Measurements from ENCODE around the gene MYL10. TPM values are rescaled to one million over a fixed set of nuclear protein-coding genes. Genes with fewer than 3 reads are reported as not detected.

The MYL10 gene
- total RNA-seq, 2 experiments from 2014 or later, result not detected

DNA sequence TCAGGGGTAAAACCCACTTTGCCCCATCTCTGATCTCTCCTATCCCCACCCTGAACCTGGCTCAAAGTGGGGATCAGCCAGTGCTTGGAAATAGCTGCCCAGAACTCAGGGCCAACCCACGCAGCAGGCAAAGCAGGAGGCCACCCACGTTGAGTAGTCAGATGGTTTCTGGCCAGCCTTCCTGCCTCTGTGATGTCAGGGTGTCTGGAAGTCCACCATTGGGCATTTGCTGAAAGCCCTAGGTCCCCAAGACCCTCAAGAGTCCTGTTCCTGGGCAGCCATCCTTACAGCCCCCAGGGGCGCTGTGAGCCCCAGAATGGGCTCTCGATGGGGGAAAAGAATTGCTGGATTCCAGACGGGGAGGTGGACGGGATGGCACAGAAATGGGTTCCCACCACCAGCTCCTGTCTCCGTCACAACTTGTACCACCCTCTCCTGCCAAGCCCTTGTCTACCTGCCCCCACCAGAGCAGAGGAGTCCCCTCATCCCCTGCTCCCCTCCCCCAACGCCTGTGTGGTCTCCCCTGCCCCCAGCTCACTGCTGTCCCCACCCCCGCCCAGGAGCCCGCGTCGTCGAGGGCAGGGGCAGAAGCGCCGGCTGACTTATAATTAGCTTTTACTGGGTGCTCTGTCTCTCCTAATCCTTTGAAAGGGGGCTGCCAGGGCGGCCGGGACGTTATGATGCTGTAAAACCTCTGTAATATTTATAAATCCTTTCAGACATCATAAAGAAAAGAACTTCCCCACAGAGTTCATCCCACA is 3.9 kb downstream of the MYL10 start:
- ATAC-seq (no peak), DNase-seq (no peak)
- peaks cover 8% of the 10 kb centered on the region for H3K27me3 Mint-ChIP-seq (ENCODE audit: low read depth)
- CTCF ChIA-PET, result interaction anchor here (1.4 kb wide), 1 partner anchor 22 kb away, joined by 3 read pairs; no protein-coding TSS in a partner anchor
- no peaks in the 10 kb centered on the region for H3K4me1 Mint-ChIP-seq (ENCODE audit: low read depth)
- H3K27ac Mint-ChIP-seq, result no peak overlapping the region
- POLR2A ChIA-PET, result no interaction called here
- H3K36me3 Mint-ChIP-seq (ENCODE audit: low read depth), result no peaks in the 10 kb centered on the region
- no peak overlapping the region for H3K4me3 Mint-ChIP-seq
- no peaks in the 10 kb centered on the region for H3K9me3 Mint-ChIP-seq (ENCODE audit: insufficient read depth)

DNA sequence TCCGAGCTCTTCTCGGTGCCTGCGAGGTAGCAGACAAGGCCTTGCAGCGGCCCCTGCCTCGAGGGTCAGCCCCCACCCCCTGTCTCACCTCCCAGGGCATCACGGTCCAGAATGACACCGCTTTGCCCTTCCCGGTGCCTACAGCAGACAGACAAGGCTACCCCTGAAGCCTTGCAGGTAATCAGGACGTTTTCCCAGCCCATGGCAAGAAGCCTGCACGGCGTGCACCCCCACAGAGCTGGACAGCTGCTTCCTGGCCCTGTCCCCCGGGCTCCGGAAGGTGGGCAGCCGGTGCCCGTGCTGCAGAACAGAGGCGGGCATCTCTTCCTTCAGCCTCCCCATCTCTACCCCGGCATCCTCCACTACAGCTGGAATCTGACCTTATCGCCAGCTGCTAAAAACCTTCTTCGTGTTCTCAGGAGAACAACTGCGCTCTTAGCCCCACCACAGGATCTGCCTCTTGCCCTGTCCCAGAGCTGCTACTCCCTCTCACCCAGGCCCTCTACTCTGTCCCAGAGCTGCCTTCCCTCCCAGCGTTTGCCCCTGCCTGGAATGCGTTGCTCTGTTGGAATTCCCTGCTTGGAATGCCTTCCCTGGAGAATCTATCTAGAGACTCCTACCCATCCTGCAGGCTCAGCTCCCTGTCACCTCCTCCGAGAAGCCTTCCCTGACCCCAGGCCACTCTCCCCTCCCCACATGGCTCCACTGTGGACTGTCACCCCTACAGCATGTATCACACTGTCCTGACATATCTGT is 4.7 kb downstream of the MYL10 start:
- DNase-seq (no peak), ATAC-seq (no peak)
- Mint-ChIP-seq H3K27ac (no peak overlapping the region), H3K4me1 (ENCODE audit: low read depth) (no peaks in the 10 kb centered on the region), H3K9me3 (ENCODE audit: insufficient read depth) (no peaks in the 10 kb centered on the region), H3K4me3 (no peak overlapping the region), H3K36me3 (ENCODE audit: low read depth) (no peaks in the 10 kb centered on the region), H3K27me3 (ENCODE audit: low read depth) (peaks cover 8% of the 10 kb centered on the region)
- POLR2A ChIA-PET, result no interaction called here
- CTCF ChIA-PET, result interaction anchor here (1.4 kb wide), 1 partner anchor 22 kb away, joined by 3 read pairs; no protein-coding TSS in a partner anchor

DNA sequence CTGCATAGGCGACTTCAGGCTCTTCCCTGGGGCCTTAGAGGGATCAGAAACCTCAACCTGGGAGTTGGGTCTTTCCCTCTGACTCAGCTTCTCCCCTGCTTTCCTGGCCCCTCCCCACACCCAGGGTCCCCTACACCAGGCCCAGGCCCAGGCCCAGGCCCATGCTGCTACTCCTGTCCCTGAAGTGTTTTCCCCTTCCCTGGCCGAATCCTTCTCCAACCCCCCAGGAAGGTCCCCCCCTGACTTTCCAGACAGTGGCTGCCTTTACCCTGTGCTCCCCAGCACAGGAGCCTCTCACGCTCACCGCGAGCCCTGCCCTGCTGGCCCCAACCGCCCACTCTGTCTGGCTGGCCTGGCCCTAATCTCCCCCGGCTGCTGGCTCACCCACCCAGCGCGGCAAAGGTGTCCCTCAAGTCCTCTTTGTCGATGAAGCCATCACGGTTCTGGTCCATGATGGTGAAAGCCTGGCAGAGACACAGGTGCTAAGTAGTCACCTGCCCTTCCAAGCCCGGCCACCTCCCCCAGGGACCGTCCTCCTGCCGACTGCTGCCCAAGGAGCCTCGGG is 6.4 kb downstream of the MYL10 start:
- H3K9me3 Mint-ChIP-seq (ENCODE audit: insufficient read depth), result no peaks in the 10 kb centered on the region
- ChIA-PET POLR2A (no interaction called here), CTCF (no interaction called here)
- no peak for ATAC-seq
- no peak overlapping the region for H3K4me3 Mint-ChIP-seq
- peaks cover 8% of the 10 kb centered on the region for H3K27me3 Mint-ChIP-seq (ENCODE audit: low read depth)
- DNase-seq, result no peak
- no peak overlapping the region for H3K27ac Mint-ChIP-seq
- no peaks in the 10 kb centered on the region for H3K4me1 Mint-ChIP-seq (ENCODE audit: low read depth)
- H3K36me3 Mint-ChIP-seq (ENCODE audit: low read depth), result no peaks in the 10 kb centered on the region

DNA sequence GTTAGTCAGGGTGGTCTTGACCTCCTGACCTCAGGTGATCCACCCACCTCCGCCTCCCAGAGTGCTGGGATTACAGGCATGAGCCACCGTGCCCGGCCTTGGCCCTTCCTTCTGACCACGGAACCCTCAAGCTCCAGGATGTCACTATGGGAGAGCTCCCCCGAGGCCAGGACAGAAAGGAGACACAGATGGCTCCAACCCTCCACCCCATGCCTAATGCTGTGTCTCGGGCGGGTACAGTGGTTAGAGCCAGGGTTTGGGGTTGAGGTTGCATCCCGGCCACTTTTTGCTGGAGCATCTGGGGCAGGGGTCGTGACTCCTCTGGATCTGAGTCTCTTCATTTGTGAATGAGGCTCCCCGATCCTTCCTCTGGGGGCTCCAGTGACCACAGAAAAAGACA is 8.1 kb downstream of the MYL10 start:
- no peak for DNase-seq
- ATAC-seq, result no peak
- Mint-ChIP-seq H3K27ac (no peak overlapping the region), H3K4me3 (no peak overlapping the region), H3K36me3 (ENCODE audit: low read depth) (no peaks in the 10 kb centered on the region), H3K9me3 (ENCODE audit: insufficient read depth) (no peaks in the 10 kb centered on the region), H3K27me3 (ENCODE audit: low read depth) (peaks cover 8% of the 10 kb centered on the region), H3K4me1 (ENCODE audit: low read depth) (no peaks in the 10 kb centered on the region)
- ChIA-PET CTCF (no interaction called here), POLR2A (no interaction called here)

DNA sequence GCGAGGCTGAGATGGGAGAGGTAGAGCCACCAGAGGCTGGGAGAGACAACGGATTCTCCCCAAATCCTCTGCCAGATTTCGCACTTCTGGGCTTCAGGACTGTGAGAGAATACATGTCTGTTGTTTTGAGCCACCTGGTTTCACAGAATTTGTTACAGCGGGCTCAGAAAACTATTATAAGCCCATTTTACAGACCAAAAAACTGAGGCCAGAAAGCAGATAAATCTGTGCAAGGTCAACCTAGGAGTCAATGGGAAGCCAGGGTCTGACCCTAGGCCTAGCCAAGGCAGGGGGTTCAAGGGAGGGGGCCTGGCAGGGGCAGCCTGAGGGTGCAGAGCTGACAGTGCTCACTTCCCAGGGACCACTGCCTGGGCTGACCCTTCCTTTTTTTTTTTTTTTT is 8.7 kb downstream of the MYL10 start:
- no peaks in the 10 kb centered on the region for H3K4me1 Mint-ChIP-seq (ENCODE audit: low read depth)
- DNase-seq (no peak), ATAC-seq (no peak)
- POLR2A ChIA-PET, result no interaction called here
- no peaks in the 10 kb centered on the region for H3K36me3 Mint-ChIP-seq (ENCODE audit: low read depth)
- H3K27me3 Mint-ChIP-seq (ENCODE audit: low read depth), result peaks cover 5% of the 10 kb centered on the region
- no peak overlapping the region for H3K27ac Mint-ChIP-seq
- CTCF ChIA-PET, result no interaction called here
- H3K4me3 Mint-ChIP-seq, result no peak overlapping the region
- no peaks in the 10 kb centered on the region for H3K9me3 Mint-ChIP-seq (ENCODE audit: insufficient read depth)

DNA sequence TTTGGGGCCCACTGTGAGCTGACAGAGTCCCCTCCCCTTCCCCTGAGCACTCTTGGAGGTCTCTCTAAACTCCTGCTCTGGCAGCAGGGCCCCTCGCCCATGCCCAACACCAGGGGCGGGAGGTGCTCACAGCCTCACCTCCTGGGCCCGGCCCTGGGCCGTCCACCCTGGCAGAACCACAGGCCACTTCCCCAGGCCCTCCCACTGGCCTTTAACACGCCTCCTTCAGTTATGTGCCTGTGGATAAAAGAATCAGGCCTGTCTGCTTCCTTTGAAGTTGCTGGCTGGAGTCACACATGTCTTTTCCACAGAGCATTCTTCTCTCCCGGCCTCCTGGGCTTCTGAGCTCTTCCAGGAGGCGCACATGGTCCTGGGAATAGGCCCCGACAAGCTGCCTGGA is 10.2 kb downstream of the MYL10 start:
- no peak for ATAC-seq
- Mint-ChIP-seq H3K9me3 (ENCODE audit: insufficient read depth) (no peaks in the 10 kb centered on the region), H3K36me3 (ENCODE audit: low read depth) (no peaks in the 10 kb centered on the region), H3K27me3 (ENCODE audit: low read depth) (no peaks in the 10 kb centered on the region), H3K27ac (no peak overlapping the region), H3K4me1 (ENCODE audit: low read depth) (no peaks in the 10 kb centered on the region), H3K4me3 (no peak overlapping the region)
- POLR2A ChIA-PET, result no interaction called here
- no peak for DNase-seq
- CTCF ChIA-PET, result no interaction called here

DNA sequence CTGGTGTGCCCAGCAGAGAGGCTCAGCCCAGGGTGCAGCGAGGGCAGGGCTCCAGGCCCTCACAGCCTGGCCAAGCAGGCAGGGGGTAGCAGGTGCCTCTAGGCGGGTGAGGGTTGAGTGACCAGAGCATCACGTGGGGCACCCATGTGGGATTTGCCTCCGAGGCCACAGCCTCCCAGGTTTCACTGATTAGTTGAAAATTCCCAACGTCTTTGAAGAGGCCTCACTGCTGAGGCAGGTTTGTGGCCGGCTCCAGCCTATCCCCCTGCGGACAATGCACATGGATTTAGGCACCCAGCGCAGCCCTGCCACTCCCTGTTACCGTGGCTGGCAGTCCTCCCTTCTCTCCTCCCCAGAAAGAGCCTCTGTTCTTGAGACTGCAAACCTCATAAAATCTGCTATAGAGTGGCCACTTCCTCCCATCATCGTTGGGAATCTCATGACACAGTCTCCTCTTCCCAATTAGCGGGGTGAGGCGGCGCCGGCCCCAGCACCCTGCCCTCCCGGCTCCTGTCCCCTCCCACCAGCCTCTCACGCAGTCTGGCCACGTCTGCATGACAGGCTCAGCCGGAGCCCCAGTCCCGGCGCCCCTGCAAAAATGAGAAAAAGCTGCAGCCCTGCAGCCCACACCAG is 10.8 kb downstream of the MYL10 start:
- no peak for ATAC-seq
- POLR2A ChIA-PET, result no interaction called here
- CTCF ChIA-PET, result no interaction called here
- no peak for DNase-seq
- Mint-ChIP-seq H3K4me3 (no peak overlapping the region), H3K4me1 (ENCODE audit: low read depth) (no peaks in the 10 kb centered on the region), H3K27ac (no peak overlapping the region), H3K27me3 (ENCODE audit: low read depth) (no peaks in the 10 kb centered on the region), H3K36me3 (ENCODE audit: low read depth) (no peaks in the 10 kb centered on the region), H3K9me3 (ENCODE audit: insufficient read depth) (no peaks in the 10 kb centered on the region)

DNA sequence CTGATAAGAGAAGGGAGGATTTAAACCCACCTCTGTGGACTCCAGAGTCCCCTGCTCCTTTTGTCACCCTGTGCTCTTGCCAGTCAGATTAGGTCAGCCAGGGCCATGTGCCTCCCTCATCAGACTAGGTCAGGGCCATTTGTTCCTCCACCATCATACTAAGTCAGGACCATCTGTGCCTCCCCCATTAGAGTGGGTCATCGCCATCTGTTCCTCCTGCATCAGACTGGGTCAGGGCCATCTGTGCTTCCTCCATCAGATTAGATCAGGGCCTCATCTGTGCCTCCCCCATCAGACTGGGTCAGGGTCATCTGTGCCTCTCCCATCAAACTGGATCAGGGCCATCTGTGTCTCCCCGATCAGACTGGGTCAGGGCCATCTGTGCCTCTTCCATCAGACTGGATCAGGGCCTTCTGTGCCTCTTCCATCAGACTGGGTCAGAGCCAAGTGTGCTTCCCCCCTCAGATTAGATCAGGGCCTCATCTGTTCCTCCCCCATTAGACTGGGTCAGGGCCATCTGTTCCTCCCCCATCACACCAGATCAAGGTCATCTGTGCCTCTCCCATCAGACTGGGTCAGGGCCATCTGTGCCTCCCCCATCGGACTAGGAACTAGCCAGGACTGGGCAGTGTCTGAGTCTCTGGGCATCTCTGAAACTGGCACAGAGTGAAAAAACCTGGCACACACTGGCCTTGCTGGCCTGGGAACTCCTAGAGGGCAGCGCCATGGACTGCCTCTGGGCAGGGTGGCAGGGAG is 11.5 kb downstream of the MYL10 start:
- ChIA-PET CTCF (no interaction called here), POLR2A (no interaction called here)
- H3K9me3 Mint-ChIP-seq (ENCODE audit: insufficient read depth), result no peaks in the 10 kb centered on the region
- H3K36me3 Mint-ChIP-seq (ENCODE audit: low read depth), result no peaks in the 10 kb centered on the region
- H3K27me3 Mint-ChIP-seq (ENCODE audit: low read depth), result no peaks in the 10 kb centered on the region
- H3K27ac Mint-ChIP-seq, result no peak overlapping the region
- H3K4me1 Mint-ChIP-seq (ENCODE audit: low read depth), result no peaks in the 10 kb centered on the region
- ATAC-seq (no peak), DNase-seq (no peak)
- H3K4me3 Mint-ChIP-seq, result no peak overlapping the region

DNA sequence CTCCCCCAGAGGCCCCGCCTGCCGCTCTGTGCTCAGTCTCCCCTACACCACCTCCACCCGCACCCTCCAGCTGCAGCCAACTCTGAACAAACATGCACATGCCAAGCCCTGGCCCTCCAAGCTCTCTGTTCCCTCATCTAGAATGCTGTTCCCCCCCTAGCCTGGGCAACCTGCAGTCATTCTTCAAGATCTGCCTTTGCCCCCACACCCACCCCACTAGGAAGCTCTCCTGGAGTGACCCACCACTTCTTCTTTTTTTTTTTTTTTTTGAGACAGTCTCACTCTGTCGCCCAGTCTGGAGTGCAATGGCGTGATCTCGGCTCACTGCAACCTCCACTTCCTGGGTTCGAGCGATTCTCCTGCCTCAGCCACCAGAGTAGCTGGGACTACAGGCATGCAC is 13.7 kb downstream of the MYL10 start:
- Mint-ChIP-seq H3K9me3 (ENCODE audit: insufficient read depth) (no peaks in the 10 kb centered on the region), H3K4me3 (no peak overlapping the region), H3K27me3 (ENCODE audit: low read depth) (no peaks in the 10 kb centered on the region), H3K36me3 (ENCODE audit: low read depth) (no peaks in the 10 kb centered on the region), H3K27ac (no peak overlapping the region), H3K4me1 (ENCODE audit: low read depth) (no peaks in the 10 kb centered on the region)
- ChIA-PET POLR2A (no interaction called here), CTCF (interaction anchor here (0.6 to 0.7 kb wide), 2 partner anchors 12 to 59 kb away, joined by 3 to 4 read pairs; no protein-coding TSS in a partner anchor)
- ATAC-seq (no peak), DNase-seq (no peak)

DNA sequence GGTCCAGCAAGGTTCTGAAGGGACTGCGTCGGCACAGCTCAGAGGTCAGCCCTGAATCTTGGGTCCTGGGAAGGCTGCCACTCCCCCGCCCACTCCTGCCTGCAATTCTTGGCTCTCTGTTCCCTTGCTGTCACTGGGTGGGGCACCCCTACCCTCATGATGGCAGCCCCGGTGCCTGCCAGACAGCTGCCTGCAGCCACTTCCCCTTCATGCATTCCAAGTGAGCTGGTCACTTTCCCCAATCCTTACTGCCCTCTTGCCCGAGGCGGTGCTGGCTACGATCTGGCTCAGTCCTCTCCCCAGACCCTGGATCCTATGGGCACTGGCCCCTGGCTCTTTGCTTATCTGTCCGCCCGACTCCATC is 14.2 kb downstream of the MYL10 start:
- DNase-seq, result no peak
- CTCF ChIA-PET, result interaction anchor here (0.7 kb wide), 1 partner anchor 12 kb away, joined by 4 read pairs; no protein-coding TSS in a partner anchor

DNA sequence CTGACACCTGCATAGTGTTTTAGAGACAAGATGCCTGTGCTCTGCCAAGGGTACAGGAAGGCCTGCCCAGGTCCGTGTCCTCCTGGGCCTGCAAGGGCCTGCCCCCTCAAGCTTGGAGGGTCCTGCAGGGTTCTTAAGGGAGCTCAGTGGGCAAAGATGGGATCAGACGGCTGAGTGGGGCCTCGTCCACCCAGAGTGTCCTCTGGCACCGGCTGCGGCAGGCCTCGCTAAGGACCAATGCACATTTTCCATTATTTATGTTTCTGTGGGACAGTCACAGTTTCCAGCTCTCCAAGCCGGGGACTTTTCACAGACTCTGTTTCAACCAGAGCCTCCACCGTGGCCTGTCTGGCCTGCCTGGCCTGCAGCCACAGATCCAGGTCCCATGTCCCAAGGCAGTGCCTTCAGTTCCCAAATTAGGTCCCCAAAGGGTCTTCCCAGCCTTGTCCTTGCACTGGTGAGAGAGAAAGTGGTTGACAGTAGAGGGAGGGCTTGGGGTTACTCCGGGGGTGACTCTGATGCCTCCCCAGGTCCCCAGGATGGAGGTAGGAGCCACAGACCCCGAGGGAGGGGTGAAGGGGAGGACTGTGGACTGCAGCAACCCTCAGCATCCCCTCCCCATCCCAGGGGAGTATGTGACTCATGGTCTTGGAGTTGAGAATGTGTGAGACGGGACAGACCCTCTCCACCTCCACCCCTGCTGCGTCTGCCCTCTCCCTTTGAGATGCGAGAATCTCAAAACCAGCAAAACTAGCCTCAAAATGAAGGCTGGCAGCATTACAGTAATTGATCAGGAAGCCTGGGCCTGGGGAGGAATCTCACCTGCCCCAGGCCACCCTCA is 14.8 kb downstream of the MYL10 start:
- DNase-seq (no peak), ATAC-seq (no peak)
- Mint-ChIP-seq H3K9me3 (ENCODE audit: insufficient read depth) (no peaks in the 10 kb centered on the region), H3K27ac (no peak overlapping the region), H3K4me3 (no peak overlapping the region), H3K27me3 (ENCODE audit: low read depth) (no peaks in the 10 kb centered on the region), H3K4me1 (ENCODE audit: low read depth) (no peaks in the 10 kb centered on the region), H3K36me3 (ENCODE audit: low read depth) (no peaks in the 10 kb centered on the region)
- CTCF ChIA-PET, result interaction anchor here (1.7 kb wide), 1 partner anchor 11 kb away, joined by 9 read pairs; no protein-coding TSS in a partner anchor
- POLR2A ChIA-PET, result no interaction called here

More for the DNA sequence above, 14.2 kb downstream of the MYL10 start:
- Mint-ChIP-seq H3K36me3 (ENCODE audit: low read depth) (no peaks in the 10 kb centered on the region), H3K27me3 (ENCODE audit: low read depth) (no peaks in the 10 kb centered on the region), H3K27ac (no peak overlapping the region), H3K4me3 (no peak overlapping the region), H3K9me3 (ENCODE audit: insufficient read depth) (no peaks in the 10 kb centered on the region), H3K4me1 (ENCODE audit: low read depth) (no peaks in the 10 kb centered on the region)
- ATAC-seq, result no peak
- POLR2A ChIA-PET, result no interaction called here
